HCT116 (cell line): Measurements from ENCODE around the gene STK24.

Source experiments
- CBX3 ChIP-seq: IDR thresholded peaks from 2 replicates; pipeline ENCODE4 v1.6.1; 2012; ENCODE audit warnings: low read depth
- CEBPB ChIP-seq: IDR thresholded peaks from 2 replicates; pipeline ENCODE4 v1.6.1; 2012; ENCODE audit warnings: low read depth
- EGR1 ChIP-seq: IDR thresholded peaks from 2 replicates; pipeline ENCODE4 v1.6.1; 2012; ENCODE audit warnings: low read depth
- ELF1 ChIP-seq: IDR thresholded peaks from 2 replicates; pipeline ENCODE4 v1.6.1; 2012; ENCODE audit warnings: low read depth, borderline replicate concordance
- POLR2A ChIP-seq: IDR thresholded peaks from 2 replicates; pipeline ENCODE4 v1.7.0; 2011; ENCODE audit warnings: borderline replicate concordance; ENCODE audit not compliant: insufficient read depth, insufficient read length; ENCODE audit errors: extremely low read depth
- POLR2AphosphoS5 ChIP-seq: IDR thresholded peaks from 2 replicates; pipeline ENCODE4 v1.6.1; 2011; ENCODE audit warnings: mild to moderate bottlenecking, low read depth, low read length, moderate library complexity
- RAD21 ChIP-seq: IDR thresholded peaks from 2 replicates; pipeline ENCODE4 v1.6.1; 2012; ENCODE audit warnings: low read depth, mild to moderate bottlenecking
- SRF ChIP-seq: IDR thresholded peaks from 2 replicates; pipeline ENCODE4 v1.6.1; 2012; ENCODE audit warnings: low read depth
- ZFX ChIP-seq: fragments of 450-650 bp; IDR thresholded peaks from 2 replicates; pipeline ENCODE4 v1.6.1; 2017
- TF ChIP-seq, protein P1 (sequence below), 3 experiments: fragments of 200-600 bp in 1 of 3; sonication (generic) in 1 of 3; IDR thresholded peaks in 2 of 3; conservative IDR thresholded peaks in 1 of 3; 2 replicates each; pipeline ENCODE4 v1.5.1; 2012 to 2017; ENCODE audit warnings: low read depth in 2 of 3, low read length in 2 of 3, antibody characterized with exemption in 1 of 3, borderline replicate concordance in 1 of 3, control low read depth in 1 of 3, mild to moderate bottlenecking in 1 of 3, mixed read lengths in 1 of 3, mixed run types in 1 of 3, moderate library complexity in 1 of 3; ENCODE audit not compliant: insufficient read depth in 1 of 3
- TF ChIP-seq, protein P2 (sequence below): IDR thresholded peaks from 2 replicates; pipeline ENCODE4 v1.6.1; 2011; ENCODE audit warnings: mild to moderate bottlenecking, low read length, moderate library complexity; ENCODE audit not compliant: insufficient replicate concordance; ENCODE audit errors: extremely low read depth
- TF ChIP-seq, protein P3 (sequence below): IDR thresholded peaks from 2 replicates; pipeline ENCODE4 v1.6.1; 2012; ENCODE audit warnings: low read depth

GRCh38 chr13:98500963-98501421 is 75.9 kb downstream of the STK24 start:
- TF ChIP-seq, protein P1, sequence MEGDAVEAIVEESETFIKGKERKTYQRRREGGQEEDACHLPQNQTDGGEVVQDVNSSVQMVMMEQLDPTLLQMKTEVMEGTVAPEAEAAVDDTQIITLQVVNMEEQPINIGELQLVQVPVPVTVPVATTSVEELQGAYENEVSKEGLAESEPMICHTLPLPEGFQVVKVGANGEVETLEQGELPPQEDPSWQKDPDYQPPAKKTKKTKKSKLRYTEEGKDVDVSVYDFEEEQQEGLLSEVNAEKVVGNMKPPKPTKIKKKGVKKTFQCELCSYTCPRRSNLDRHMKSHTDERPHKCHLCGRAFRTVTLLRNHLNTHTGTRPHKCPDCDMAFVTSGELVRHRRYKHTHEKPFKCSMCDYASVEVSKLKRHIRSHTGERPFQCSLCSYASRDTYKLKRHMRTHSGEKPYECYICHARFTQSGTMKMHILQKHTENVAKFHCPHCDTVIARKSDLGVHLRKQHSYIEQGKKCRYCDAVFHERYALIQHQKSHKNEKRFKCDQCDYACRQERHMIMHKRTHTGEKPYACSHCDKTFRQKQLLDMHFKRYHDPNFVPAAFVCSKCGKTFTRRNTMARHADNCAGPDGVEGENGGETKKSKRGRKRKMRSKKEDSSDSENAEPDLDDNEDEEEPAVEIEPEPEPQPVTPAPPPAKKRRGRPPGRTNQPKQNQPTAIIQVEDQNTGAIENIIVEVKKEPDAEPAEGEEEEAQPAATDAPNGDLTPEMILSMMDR (IDR thresholded peaks at IDR 0.05 in 2 of 3, conservative IDR thresholded peaks at IDR 0.05 in 1 of 3; ENCODE audit: borderline replicate concordance in 1 of 3, insufficient read depth in 1 of 3, low read depth in 2 of 3, low read length in 2 of 3): no peak
- TF ChIP-seq, protein P2, sequence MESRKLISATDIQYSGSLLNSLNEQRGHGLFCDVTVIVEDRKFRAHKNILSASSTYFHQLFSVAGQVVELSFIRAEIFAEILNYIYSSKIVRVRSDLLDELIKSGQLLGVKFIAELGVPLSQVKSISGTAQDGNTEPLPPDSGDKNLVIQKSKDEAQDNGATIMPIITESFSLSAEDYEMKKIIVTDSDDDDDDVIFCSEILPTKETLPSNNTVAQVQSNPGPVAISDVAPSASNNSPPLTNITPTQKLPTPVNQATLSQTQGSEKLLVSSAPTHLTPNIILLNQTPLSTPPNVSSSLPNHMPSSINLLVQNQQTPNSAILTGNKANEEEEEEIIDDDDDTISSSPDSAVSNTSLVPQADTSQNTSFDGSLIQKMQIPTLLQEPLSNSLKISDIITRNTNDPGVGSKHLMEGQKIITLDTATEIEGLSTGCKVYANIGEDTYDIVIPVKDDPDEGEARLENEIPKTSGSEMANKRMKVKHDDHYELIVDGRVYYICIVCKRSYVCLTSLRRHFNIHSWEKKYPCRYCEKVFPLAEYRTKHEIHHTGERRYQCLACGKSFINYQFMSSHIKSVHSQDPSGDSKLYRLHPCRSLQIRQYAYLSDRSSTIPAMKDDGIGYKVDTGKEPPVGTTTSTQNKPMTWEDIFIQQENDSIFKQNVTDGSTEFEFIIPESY: no peak
- TF ChIP-seq POLR2A: no peak
- TF ChIP-seq CEBPB: no peak
- TF ChIP-seq RAD21: no peak
- no peak for TF ChIP-seq ELF1
- no peak for TF ChIP-seq SRF
- TF ChIP-seq CBX3: no peak
- TF ChIP-seq, protein P3, sequence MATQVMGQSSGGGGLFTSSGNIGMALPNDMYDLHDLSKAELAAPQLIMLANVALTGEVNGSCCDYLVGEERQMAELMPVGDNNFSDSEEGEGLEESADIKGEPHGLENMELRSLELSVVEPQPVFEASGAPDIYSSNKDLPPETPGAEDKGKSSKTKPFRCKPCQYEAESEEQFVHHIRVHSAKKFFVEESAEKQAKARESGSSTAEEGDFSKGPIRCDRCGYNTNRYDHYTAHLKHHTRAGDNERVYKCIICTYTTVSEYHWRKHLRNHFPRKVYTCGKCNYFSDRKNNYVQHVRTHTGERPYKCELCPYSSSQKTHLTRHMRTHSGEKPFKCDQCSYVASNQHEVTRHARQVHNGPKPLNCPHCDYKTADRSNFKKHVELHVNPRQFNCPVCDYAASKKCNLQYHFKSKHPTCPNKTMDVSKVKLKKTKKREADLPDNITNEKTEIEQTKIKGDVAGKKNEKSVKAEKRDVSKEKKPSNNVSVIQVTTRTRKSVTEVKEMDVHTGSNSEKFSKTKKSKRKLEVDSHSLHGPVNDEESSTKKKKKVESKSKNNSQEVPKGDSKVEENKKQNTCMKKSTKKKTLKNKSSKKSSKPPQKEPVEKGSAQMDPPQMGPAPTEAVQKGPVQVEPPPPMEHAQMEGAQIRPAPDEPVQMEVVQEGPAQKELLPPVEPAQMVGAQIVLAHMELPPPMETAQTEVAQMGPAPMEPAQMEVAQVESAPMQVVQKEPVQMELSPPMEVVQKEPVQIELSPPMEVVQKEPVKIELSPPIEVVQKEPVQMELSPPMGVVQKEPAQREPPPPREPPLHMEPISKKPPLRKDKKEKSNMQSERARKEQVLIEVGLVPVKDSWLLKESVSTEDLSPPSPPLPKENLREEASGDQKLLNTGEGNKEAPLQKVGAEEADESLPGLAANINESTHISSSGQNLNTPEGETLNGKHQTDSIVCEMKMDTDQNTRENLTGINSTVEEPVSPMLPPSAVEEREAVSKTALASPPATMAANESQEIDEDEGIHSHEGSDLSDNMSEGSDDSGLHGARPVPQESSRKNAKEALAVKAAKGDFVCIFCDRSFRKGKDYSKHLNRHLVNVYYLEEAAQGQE: no peak
- TF ChIP-seq POLR2AphosphoS5: no peak
- TF ChIP-seq EGR1: no peak
- TF ChIP-seq ZFX: no peak
